SK-N-SH (cell line): ENCODE data around the gene TRPM3. TPM values are rescaled to one million over a fixed set of nuclear protein-coding genes. Genes with fewer than 3 reads are reported as not detected.

Source experiments
- CTCF ChIA-PET: fragments of 300-600, 350-600 bp; formaldehyde crosslinking; extraction: SDS; loops from one replicate; lab custom pipeline; 2021; lab: Yijun Ruan, JAX
- POLR2A ChIA-PET: fragments of 350-600 bp; sonication (Branson Sonifier 250); formaldehyde crosslinking; extraction: SDS; loops from one replicate; lab custom pipeline; 2020; ENCODE audit warnings: antibody characterized with exemption, inconsistent platforms; lab: Yijun Ruan, JAX
- DNase-seq: peaks from one replicate; pipeline ENCODE4 v3.0.0; 2012
- H2AFZ ChIP-seq: fragments of 200-600 bp; sonication (generic); 2 replicates; pipeline ENCODE4 v1.8.1; 2016; ENCODE audit warnings: antibody characterized with exemption, mild to moderate bottlenecking, low read depth
- H3F3A ChIP-seq: fragments of 200-600 bp; sonication (generic); replicated peaks from 2 replicates; pipeline ENCODE3; 2016; ENCODE audit warnings: antibody characterized with exemption, mild to moderate bottlenecking; ENCODE audit not compliant: insufficient read depth
- H3K27ac ChIP-seq, 2 experiments: fragments of 200-500 bp in 1 of 2; fragments of 200-600 bp in 1 of 2; sonication (Bioruptor generic) in 1 of 2; sonication (generic), shearing (Covaris generic) in 1 of 2; 2 replicates each; pipeline versions ENCODE4 v1.5.1 to v1.6.1; 2014 to 2016; ENCODE audit warnings: low read depth in 2 of 2, inconsistent platforms in 1 of 2, low read length in 1 of 2, mild to moderate bottlenecking in 1 of 2, mixed read lengths in 1 of 2
- H3K27me3 ChIP-seq: fragments of 200-600 bp; sonication (generic), shearing (Covaris generic); 2 replicates; pipeline ENCODE4 v1.6.1; 2016; ENCODE audit warnings: mixed run types; ENCODE audit not compliant: insufficient read depth
- H3K36me3 ChIP-seq, 2 experiments: fragments of 200-500 bp in 1 of 2; fragments of 200-600 bp in 1 of 2; sonication (Bioruptor generic) in 1 of 2; sonication (generic) in 1 of 2; replicated peaks in 1 of 2; 2 replicates each; pipeline versions ENCODE3 to v1.5.1; 2014 to 2016; ENCODE audit warnings: low read length in 1 of 2, mild to moderate bottlenecking in 1 of 2; ENCODE audit not compliant: insufficient read depth in 2 of 2, control insufficient read depth in 1 of 2
- H3K4me1 ChIP-seq, 2 experiments: fragments of 200-500 bp in 1 of 2; fragments of 200-600 bp in 1 of 2; sonication (Bioruptor generic) in 1 of 2; sonication (generic), shearing (Covaris generic) in 1 of 2; 2 replicates each; pipeline versions ENCODE4 v1.5.1 to v1.6.1; 2014 to 2016; ENCODE audit warnings: low read depth in 1 of 2, low read length in 1 of 2, mixed run types in 1 of 2; ENCODE audit not compliant: insufficient read depth in 2 of 2, control insufficient read depth in 1 of 2
- H3K4me2 ChIP-seq: fragments of 200-600 bp; sonication (generic), shearing (Covaris generic); 2 replicates; pipeline ENCODE4 v1.6.1; 2017; ENCODE audit warnings: mixed run types
- H3K4me3 ChIP-seq, 2 experiments: fragments of 200-500 bp in 1 of 2; fragments of 200-600 bp in 1 of 2; sonication (Bioruptor generic) in 1 of 2; sonication (generic), shearing (Covaris generic) in 1 of 2; 2 replicates each; pipeline versions ENCODE4 v1.5.1 to v1.8.1; 2014 to 2016; ENCODE audit warnings: low read depth in 2 of 2, inconsistent platforms in 1 of 2, low read length in 1 of 2, mild to moderate bottlenecking in 1 of 2, mixed read lengths in 1 of 2, moderate library complexity in 1 of 2
- H3K79me2 ChIP-seq: fragments of 200-600 bp; sonication (generic); 2 replicates; pipeline ENCODE4 v1.8.1; 2017; ENCODE audit warnings: mild to moderate bottlenecking; ENCODE audit not compliant: insufficient read depth
- H3K9ac ChIP-seq: fragments of 200-600 bp; sonication (generic); 2 replicates; pipeline ENCODE4 v1.6.1; 2017; ENCODE audit warnings: mixed run types
- H3K9me2 ChIP-seq: fragments of 200-600 bp; sonication (generic); 2 replicates; pipeline ENCODE4 v1.6.1; 2017; ENCODE audit warnings: mixed run types
- H3K9me3 ChIP-seq: fragments of 200-600 bp; sonication (generic); 2 replicates; pipeline ENCODE4 v1.6.1; 2017; ENCODE audit warnings: mixed run types, mild to moderate bottlenecking, moderate library complexity
- H4K20me1 ChIP-seq: fragments of 200-600 bp; sonication (generic); 2 replicates; pipeline ENCODE4 v1.6.1; 2017; ENCODE audit warnings: mild to moderate bottlenecking, mixed run types; ENCODE audit not compliant: insufficient read depth
- ELF1 ChIP-seq: IDR thresholded peaks from 2 replicates; pipeline ENCODE4 v1.4.0; 2012
- EP300 ChIP-seq, 2 experiments: IDR thresholded peaks; 2 replicates each; pipeline versions ENCODE4 v1.4.0 to v1.6.1; 2012; ENCODE audit warnings: borderline replicate concordance in 1 of 2, low read depth in 1 of 2, low read length in 1 of 2
- FOXJ3 ChIP-seq: sonication (generic); formaldehyde crosslinking; IDR thresholded peaks from 2 replicates; pipeline ENCODE4 v1.5.1; 2020; ENCODE audit warnings: mild to moderate bottlenecking, missing genetic modification reagents
- FOXM1 ChIP-seq: IDR thresholded peaks from 2 replicates; pipeline ENCODE4 v1.4.0; 2012; ENCODE audit warnings: low read depth, mild to moderate bottlenecking
- GABPA ChIP-seq: IDR thresholded peaks from 2 replicates; pipeline ENCODE4 v1.4.0; 2012; ENCODE audit warnings: low read depth, mild to moderate bottlenecking
- IRF3 ChIP-seq: fragments of 150-350 bp; IDR thresholded peaks from 2 replicates; pipeline ENCODE4 v1.6.1; 2016; ENCODE audit warnings: mild to moderate bottlenecking, low read depth, low read length
- JUND ChIP-seq: IDR thresholded peaks from 2 replicates; pipeline ENCODE4 v1.4.0; 2012
- MAX ChIP-seq: IDR thresholded peaks from 2 replicates; pipeline ENCODE4 v1.4.0; 2012; ENCODE audit warnings: low read depth
- MEF2A ChIP-seq: IDR thresholded peaks from 2 replicates; pipeline ENCODE4 v1.4.0; 2012; ENCODE audit warnings: low read depth, borderline replicate concordance
- MXI1 ChIP-seq: IDR thresholded peaks from 2 replicates; pipeline ENCODE4 v1.6.1; 2012; ENCODE audit warnings: mild to moderate bottlenecking, low read depth, low read length, improper control_type of control experiment
- NFIC ChIP-seq: IDR thresholded peaks from 2 replicates; pipeline ENCODE4 v1.4.0; 2012; ENCODE audit warnings: borderline replicate concordance
- POLR2AphosphoS5 ChIP-seq: IDR thresholded peaks from 2 replicates; pipeline ENCODE4 v1.6.1; 2012; ENCODE audit warnings: low read depth, low read length
- RAD21 ChIP-seq: IDR thresholded peaks from 2 replicates; pipeline ENCODE4 v1.6.1; 2012; ENCODE audit warnings: mild to moderate bottlenecking, low read length
- RFX5 ChIP-seq: IDR thresholded peaks from 2 replicates; pipeline ENCODE4 v1.6.1; 2012; ENCODE audit warnings: mild to moderate bottlenecking, improper control_type of control experiment, low read length
- RXRA ChIP-seq: IDR thresholded peaks from 2 replicates; pipeline ENCODE4 v1.4.0; 2012; ENCODE audit warnings: low read depth, mild to moderate bottlenecking, borderline replicate concordance
- SIN3A ChIP-seq: IDR thresholded peaks from 2 replicates; pipeline ENCODE4 v1.6.1; 2012; ENCODE audit warnings: low read depth, mild to moderate bottlenecking, low read length, moderate library complexity, borderline replicate concordance
- SMC3 ChIP-seq: IDR thresholded peaks from 2 replicates; pipeline ENCODE4 v1.6.1; 2012; ENCODE audit warnings: low read depth, low read length, improper control_type of control experiment
- TCF12 ChIP-seq: IDR thresholded peaks from 2 replicates; pipeline ENCODE4 v1.4.0; 2012
- TEAD4 ChIP-seq: IDR thresholded peaks from 2 replicates; pipeline ENCODE4 v1.4.0; 2012; ENCODE audit warnings: mild to moderate bottlenecking, borderline replicate concordance; ENCODE audit not compliant: insufficient read depth
- USF1 ChIP-seq: IDR thresholded peaks from 2 replicates; pipeline ENCODE4 v1.4.0; 2012; ENCODE audit warnings: low read depth, borderline replicate concordance
- ZBTB33 ChIP-seq: IDR thresholded peaks from 2 replicates; pipeline ENCODE4 v1.4.0; 2012; ENCODE audit warnings: low read depth, borderline replicate concordance
- WGBS: methylation state at CpG from one replicate; pipeline ENCODE4 v1.1.6; 2017; ENCODE audit warnings: low lambda C conversion rate; 5-methylcytosine and 5-hydroxymethylcytosine counted together
- polyA plus RNA-seq, 3 experiments: library from polyadenylated mRNA; depleted of rRNA; stranded (reverse); fragments of >200 nt; gene quantifications; 2 replicates each; pipeline ENCODE4 v1.2.3, GENCODE V29; 2012

TRPM3 gene
- polyA plus RNA-seq, 1 of the 3 experiments (the other 2 are of a cell fraction): not detected

GRCh38 chr9:70641631-70642030, 479.8 kb downstream of the TRPM3 start:
- Histone ChIP-seq H3K9me3 (no peaks in the 10 kb centered on the region), H3F3A (no peaks in the 10 kb centered on the region), H3K27ac (no peak overlapping the region), H3K4me2 (no peak overlapping the region), H4K20me1 (no peaks in the 10 kb centered on the region), H3K27me3 (peaks cover 34% of the 10 kb centered on the region), H3K4me3 (no peak overlapping the region), H3K9ac (no peak overlapping the region), H3K9me2 (no peaks in the 10 kb centered on the region), H3K36me3 (no peaks in the 10 kb centered on the region), H2AFZ (no peak overlapping the region), H3K79me2 (no peaks in the 10 kb centered on the region), H3K4me1 (no peaks in the 10 kb centered on the region)
- no peak for DNase-seq
- ChIA-PET POLR2A (no interaction called here), CTCF (interaction anchor here (1.0 to 3.1 kb wide), 2 partner anchors 607 to 643 kb away, joined by 7 to 80 read pairs; no protein-coding TSS in a partner anchor)
- 0% methylated on average over 1 of the region's 1 CpG for WGBS
- TF ChIP-seq MAX (no peak), IRF3 (no peak), SIN3A (no peak), RAD21 (no peak), USF1 (no peak), TCF12 (no peak), MXI1 (no peak), FOXJ3 (CRISPR knock-in tag) (no peak), GABPA (no peak), TEAD4 (no peak), POLR2AphosphoS5 (no peak), RXRA (no peak), ELF1 (no peak)

- DNase-seq: no peak
- Histone ChIP-seq H3K4me1 (no peaks in the 10 kb centered on the region), H2AFZ (no peak overlapping the region), H3K9me3 (no peaks in the 10 kb centered on the region), H3K36me3 (no peaks in the 10 kb centered on the region), H3K79me2 (no peaks in the 10 kb centered on the region), H3K9ac (no peak overlapping the region), H3K4me2 (no peak overlapping the region), H3K9me2 (no peaks in the 10 kb centered on the region), H3K27me3 (peaks cover 34% of the 10 kb centered on the region), H3K27ac (no peak overlapping the region), H3K4me3 (no peak overlapping the region), H3F3A (no peaks in the 10 kb centered on the region), H4K20me1 (no peaks in the 10 kb centered on the region)
- ChIA-PET CTCF (interaction anchor here (1.1 to 3.1 kb wide), 9 partner anchors 15 to 608 kb away, joined by 3 to 80 read pairs (median 10); no protein-coding TSS in a partner anchor), POLR2A (no interaction called here)
- WGBS: 24% methylated on average over 4 of the region's 4 CpGs
- TF ChIP-seq SIN3A: no peak
- TF ChIP-seq FOXM1: no peak
- TF ChIP-seq SMC3: no peak
- TF ChIP-seq EP300 (IDR thresholded peaks at IDR 0.05; ENCODE audit: borderline replicate concordance in 1 of 2, low read depth in 1 of 2, low read length in 1 of 2): no peak
- no peak for TF ChIP-seq RFX5
- no peak for TF ChIP-seq TCF12
- TF ChIP-seq MEF2A: no peak
- TF ChIP-seq NFIC: no peak
- no peak for TF ChIP-seq RXRA
- no peak for TF ChIP-seq JUND
- TF ChIP-seq ZBTB33: no peak
These were observed 480.4 kb downstream of the TRPM3 start for GRCh38 chr9:70641031-70641430.
